Measurements from ENCODE around the gene ANKRD33B. TPM values are rescaled to one million over a fixed set of nuclear protein-coding genes. Genes with fewer than 3 reads are reported as not detected.
A peak's percentile ranks its signal among the peaks of the same experiment; 100 is the strongest.

The ANKRD33B gene
- total RNA-seq, 1 experiment from 2014 or later, result 3.1 TPM

GRCh38 chr5:10596886-10597451 lies 33.1 kb downstream of the ANKRD33B start:
- no peaks in the 10 kb centered on the region for H3K9me3 Mint-ChIP-seq (ENCODE audit: unreplicated experiment)
- H3K27ac Mint-ChIP-seq (ENCODE audit: low read depth, unreplicated experiment), result peak overlapping the region; percentile 94
- POLR2A ChIA-PET, result interaction anchor here (0.8 to 1.6 kb wide), 2 partner anchors 30 to 69 kb away, joined by 3 to 7 read pairs; no protein-coding TSS in a partner anchor
- H3K36me3 Mint-ChIP-seq (ENCODE audit: insufficient read depth, unreplicated experiment), result no peaks in the 10 kb centered on the region
- CTCF ChIA-PET, result interaction anchor here (0.5 to 1.3 kb wide), 2 partner anchors 31 to 1028 kb away, joined by 4 to 5 read pairs; no protein-coding TSS in a partner anchor
- H3K4me3 Mint-ChIP-seq (ENCODE audit: unreplicated experiment), result no peak overlapping the region
- DNase-seq (ENCODE audit: unreplicated experiment), result no peak
- intact Hi-C loops (cut with micrococcal nuclease), result no loop called here
- TF ChIP-seq CTCF (IDR thresholded peaks at IDR 0.05; ENCODE audit: unreplicated experiment), result no peak
- peaks cover 53% of the 10 kb centered on the region for H3K4me1 Mint-ChIP-seq (ENCODE audit: insufficient read depth, unreplicated experiment)
- BruUV-seq (replicated peaks), result no TSS peak
- no peaks in the 10 kb centered on the region for H3K27me3 Mint-ChIP-seq (ENCODE audit: insufficient read depth, unreplicated experiment)

- no peaks in the 10 kb centered on the region for H3K36me3 Mint-ChIP-seq (ENCODE audit: insufficient read depth, unreplicated experiment)
- CTCF ChIA-PET, result interaction anchor here (0.6 to 1.0 kb wide), 3 partner anchors 43 to 144 kb away, joined by 3 to 6 read pairs (median 4); no protein-coding TSS in a partner anchor
- no TSS peak for BruUV-seq (replicated peaks)
- no peak overlapping the region for H3K4me3 Mint-ChIP-seq (ENCODE audit: unreplicated experiment)
- no peak for TF ChIP-seq CTCF (IDR thresholded peaks at IDR 0.05; ENCODE audit: unreplicated experiment)
- intact Hi-C loops (cut with micrococcal nuclease), result no loop called here
- H3K27ac Mint-ChIP-seq (ENCODE audit: low read depth, unreplicated experiment), result peak overlapping the region; percentile 96
- H3K9me3 Mint-ChIP-seq (ENCODE audit: unreplicated experiment), result no peaks in the 10 kb centered on the region
- POLR2A ChIA-PET, result interaction anchor here (0.7 kb wide), 1 partner anchor 70 kb away, joined by 4 read pairs; no protein-coding TSS in a partner anchor
- H3K27me3 Mint-ChIP-seq (ENCODE audit: insufficient read depth, unreplicated experiment), result no peaks in the 10 kb centered on the region
- DNase-seq (ENCODE audit: unreplicated experiment), result no peak
- H3K4me1 Mint-ChIP-seq (ENCODE audit: insufficient read depth, unreplicated experiment), result peaks cover 55% of the 10 kb centered on the region
Measured at GRCh38 chr5:10599113-10599512, 35.2 kb downstream of the ANKRD33B start.

- BruUV-seq (replicated peaks), result no TSS peak
- Mint-ChIP-seq H3K27me3 (ENCODE audit: insufficient read depth, unreplicated experiment) (no peaks in the 10 kb centered on the region), H3K4me1 (ENCODE audit: insufficient read depth, unreplicated experiment) (peaks cover 49% of the 10 kb centered on the region), H3K9me3 (ENCODE audit: unreplicated experiment) (no peaks in the 10 kb centered on the region), H3K36me3 (ENCODE audit: insufficient read depth, unreplicated experiment) (no peaks in the 10 kb centered on the region), H3K4me3 (ENCODE audit: unreplicated experiment) (no peak overlapping the region), H3K27ac (ENCODE audit: low read depth, unreplicated experiment) (peak overlapping the region; percentile 96)
- intact Hi-C loops (cut with micrococcal nuclease), result loop anchor here (2.0 kb wide), 1 partner anchor 35 kb away; the partner anchor contains the start of gene ANKRD33B
- CTCF ChIA-PET, result interaction anchor here (0.6 to 1.0 kb wide), 2 partner anchors 43 to 144 kb away, joined by 4 to 6 read pairs; no protein-coding TSS in a partner anchor
- peak; percentile 46 for DNase-seq (ENCODE audit: unreplicated experiment)
- no peak for TF ChIP-seq CTCF (IDR thresholded peaks at IDR 0.05; ENCODE audit: unreplicated experiment)
- POLR2A ChIA-PET, result interaction anchor here (0.6 to 1.7 kb wide), 6 partner anchors 29 to 71 kb away, joined by 3 to 10 read pairs (median 4); no protein-coding TSS in a partner anchor
Measured at GRCh38 chr5:10599862-10600284, 36.0 kb downstream of the ANKRD33B start.

- Mint-ChIP-seq H3K9me3 (ENCODE audit: unreplicated experiment) (no peaks in the 10 kb centered on the region), H3K4me1 (ENCODE audit: insufficient read depth, unreplicated experiment) (peaks cover 40% of the 10 kb centered on the region), H3K36me3 (ENCODE audit: insufficient read depth, unreplicated experiment) (no peaks in the 10 kb centered on the region), H3K27me3 (ENCODE audit: insufficient read depth, unreplicated experiment) (no peaks in the 10 kb centered on the region), H3K4me3 (ENCODE audit: unreplicated experiment) (peak overlapping the region; percentile 72), H3K27ac (ENCODE audit: low read depth, unreplicated experiment) (peak overlapping the region; percentile 96)
- TF ChIP-seq CTCF (IDR thresholded peaks at IDR 0.05; ENCODE audit: unreplicated experiment), result no peak
- intact Hi-C loops (cut with micrococcal nuclease), result loop anchor here (1.0 to 2.0 kb wide), 2 partner anchors 28 to 36 kb away; partner anchors contain the start of gene ANKRD33B
- CTCF ChIA-PET, result interaction anchor here (0.6 to 1.0 kb wide), 5 partner anchors 25 to 214 kb away, joined by 3 read pairs; no protein-coding TSS in a partner anchor
- POLR2A ChIA-PET, result interaction anchor here (0.7 to 2.4 kb wide), 17 partner anchors 8 to 619 kb away, joined by 3 to 10 read pairs (median 4); partner anchors contain the start of genes ANKRD33B and MARCHF6
- no TSS peak for BruUV-seq (replicated peaks)
- peak; percentile 69 for DNase-seq (ENCODE audit: unreplicated experiment)
Measured at GRCh38 chr5:10600626-10601245, 36.9 kb downstream of the ANKRD33B start.
